HepG2 (cell line): ENCODE data around the gene HINFP. TPM values are rescaled to one million over a fixed set of nuclear protein-coding genes. Genes with fewer than 3 reads are reported as not detected.
A peak's percentile ranks its signal among the peaks of the same experiment; 100 is the strongest.

Experiments
- CBX1 ChIP-seq: IDR thresholded peaks from one replicate; pipeline ENCODE4 v1.6.1; 2016; ENCODE audit warnings: antibody characterized with exemption, low read depth
- HMG20B ChIP-seq: conservative IDR thresholded peaks from 2 replicates; pipeline ENCODE4 v1.6.1; 2016; ENCODE audit warnings: missing genetic modification reagents, missing compliant biosample characterization
- HNF4A ChIP-seq: sonication (generic); formaldehyde crosslinking; IDR thresholded peaks from 2 replicates; pipeline ENCODE4 v1.4.0; 2020; ENCODE audit warnings: missing genetic modification reagents
- NFE2 ChIP-seq: sonication (generic); formaldehyde crosslinking; IDR thresholded peaks from 2 replicates; pipeline ENCODE4 v1.4.0; 2020; ENCODE audit warnings: missing genetic modification reagents
- SRSF4 ChIP-seq: fragments of 200-400 bp; formaldehyde crosslinking; IDR thresholded peaks from one replicate; pipeline ENCODE4 v1.6.1; 2018; ENCODE audit warnings: mild to moderate bottlenecking, low read depth, low read length, moderate library complexity; ENCODE audit not compliant: poor library complexity, severe bottlenecking
- TCF7 ChIP-seq: sonication (generic); IDR thresholded peaks from 2 replicates; pipeline ENCODE4 v1.6.1; 2016; ENCODE audit warnings: antibody characterized with exemption, low read depth
- TOPORS ChIP-seq: sonication (generic); formaldehyde crosslinking; IDR thresholded peaks from 2 replicates; pipeline ENCODE4 v1.8.0; 2023; ENCODE audit warnings: mild to moderate bottlenecking, missing genetic modification reagents
- ZBTB3 ChIP-seq: sonication (generic); formaldehyde crosslinking; IDR thresholded peaks from 2 replicates; pipeline ENCODE4 v1.4.0; 2020; ENCODE audit warnings: low read depth, mild to moderate bottlenecking, moderate library complexity, missing genetic modification reagents, borderline replicate concordance
- ZNF143 ChIP-seq: sonication (generic); formaldehyde crosslinking; IDR thresholded peaks from 2 replicates; pipeline ENCODE4 v1.4.0; 2020; ENCODE audit warnings: missing genetic modification reagents
- ZNF205 ChIP-seq: IDR thresholded peaks from 2 replicates; pipeline ENCODE4 v1.6.1; 2018; ENCODE audit warnings: missing biosample characterization, missing genetic modification reagents
- ZNF207 ChIP-seq: fragments of 450-650 bp; IDR thresholded peaks from 2 replicates; pipeline ENCODE4 v1.6.1; 2016; ENCODE audit warnings: antibody characterized with exemption, borderline replicate concordance
- ZNF256 ChIP-seq: sonication (generic); formaldehyde crosslinking; conservative IDR thresholded peaks from 2 replicates; pipeline ENCODE4 v1.4.0; 2020; ENCODE audit warnings: missing genetic modification reagents
- ZNF501 ChIP-seq: sonication (generic); formaldehyde crosslinking; IDR thresholded peaks from 2 replicates; pipeline ENCODE4 v1.5.1; 2020; ENCODE audit warnings: mild to moderate bottlenecking, moderate library complexity, missing genetic modification reagents
- ZSCAN20 ChIP-seq: sonication (generic); formaldehyde crosslinking; IDR thresholded peaks from 2 replicates; pipeline ENCODE4 v1.4.0; 2020; ENCODE audit warnings: missing genetic modification reagents, mild to moderate bottlenecking, borderline replicate concordance
- polyA plus RNA-seq, 8 experiments: library from polyadenylated mRNA; depleted of rRNA in 3 of 8; stranded (reverse) in 7 of 8; unstranded in 1 of 8; fragments of >200 nt; fragmentation: Illumina TruSeq in 4 of 8; extraction: Trizol in 4 of 8; gene quantifications; 2 replicates each; pipeline versions ENCODE4 v1.2.1 to v1.2.3, GENCODE V29; 2011 to 2016; ENCODE audit warnings: low read depth in 4 of 8, missing spikeins in 1 of 8, mixed read lengths in 1 of 8; ENCODE audit not compliant: insufficient read depth in 1 of 8
- total RNA-seq, 5 experiments: library from RNA; depleted of rRNA; stranded (reverse); fragments of >200 nt; fragmentation: Illumina TruSeq; extraction: Trizol; gene quantifications; 2 replicates each; pipeline ENCODE4 v1.2.3, GENCODE V29; 2016; ENCODE audit warnings: low read depth in 1 of 5
- TF ChIP-seq, protein P1 (sequence below): sonication (generic); formaldehyde crosslinking; IDR thresholded peaks from 2 replicates; pipeline ENCODE4 v1.4.0; 2020; ENCODE audit warnings: mild to moderate bottlenecking, missing genetic modification reagents, borderline replicate concordance
- TF ChIP-seq, protein P2 (sequence below): sonication (generic); formaldehyde crosslinking; IDR thresholded peaks from 2 replicates; pipeline ENCODE4 v1.4.0; 2020; ENCODE audit warnings: missing genetic modification reagents
- TF ChIP-seq, protein P3 (sequence below), 2 experiments: sonication (generic) in 1 of 2; formaldehyde crosslinking in 1 of 2; IDR thresholded peaks; 2 replicates each; pipeline versions ENCODE4 v1.5.1 to v1.6.1; 2011 to 2020; ENCODE audit warnings: borderline replicate concordance in 1 of 2, low read depth in 1 of 2, low read length in 1 of 2, mild to moderate bottlenecking in 1 of 2, missing genetic modification reagents in 1 of 2, moderate library complexity in 1 of 2
- TF ChIP-seq, protein P4 (sequence below): sonication (generic); formaldehyde crosslinking; IDR thresholded peaks from 2 replicates; pipeline ENCODE4 v1.4.0; 2020; ENCODE audit warnings: mild to moderate bottlenecking, missing genetic modification reagents, borderline replicate concordance

HINFP gene
- total and polyA plus RNA-seq, 2 of the 13 experiments (the other 11 are each of a cell fraction or from before 2014, with no cell fraction given) = 15.1 to 21.4 TPM

DNA sequence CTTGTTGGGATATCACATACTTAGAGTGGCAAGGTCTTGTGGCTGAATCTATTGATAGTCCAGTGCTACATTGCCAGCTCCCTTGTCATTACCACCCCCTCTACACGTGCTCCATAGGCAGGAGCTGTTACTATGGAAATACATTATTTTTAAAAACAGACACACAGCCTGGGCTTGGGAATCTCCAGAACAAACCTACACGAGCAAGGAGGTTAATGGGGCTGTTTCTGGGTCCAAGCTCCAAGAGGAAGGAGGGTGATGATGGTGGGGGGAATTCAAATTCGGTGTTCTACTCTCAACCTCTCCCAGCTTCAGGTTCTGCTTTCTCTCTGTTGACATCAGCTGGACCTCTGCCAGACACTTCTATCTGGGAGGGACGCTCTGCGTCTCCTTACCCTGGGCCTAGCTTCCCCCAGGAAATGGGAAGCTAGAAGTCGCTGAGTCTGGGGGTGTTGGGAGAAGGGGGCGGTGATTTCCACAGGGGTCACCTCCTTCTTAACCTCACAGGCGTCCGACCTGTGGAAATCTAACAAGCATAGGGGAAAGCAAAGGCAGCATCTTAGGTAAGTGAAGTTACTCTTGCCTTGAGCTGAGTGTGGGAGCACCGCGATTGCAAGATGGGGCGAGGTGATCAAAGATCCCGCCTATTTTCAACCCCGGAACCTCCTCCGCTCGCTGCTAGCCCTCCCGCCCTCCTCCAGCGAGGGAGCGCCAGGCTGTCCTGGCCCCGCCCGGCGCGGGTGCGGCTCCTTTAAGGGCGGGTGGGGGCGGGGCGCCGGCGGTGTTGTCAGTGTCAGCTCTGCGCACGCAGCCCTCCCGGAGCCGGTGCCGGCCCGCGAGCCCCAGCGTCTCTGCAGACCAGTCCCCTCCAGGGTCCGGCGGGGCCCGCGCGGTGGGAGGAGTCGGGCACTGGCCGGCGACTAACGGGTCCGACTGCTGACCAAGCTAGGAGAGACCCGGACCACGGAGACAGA, 14.5 kb upstream of the HINFP start, which contains the start of gene C2CD2L (continued):
- TF ChIP-seq, protein P1, sequence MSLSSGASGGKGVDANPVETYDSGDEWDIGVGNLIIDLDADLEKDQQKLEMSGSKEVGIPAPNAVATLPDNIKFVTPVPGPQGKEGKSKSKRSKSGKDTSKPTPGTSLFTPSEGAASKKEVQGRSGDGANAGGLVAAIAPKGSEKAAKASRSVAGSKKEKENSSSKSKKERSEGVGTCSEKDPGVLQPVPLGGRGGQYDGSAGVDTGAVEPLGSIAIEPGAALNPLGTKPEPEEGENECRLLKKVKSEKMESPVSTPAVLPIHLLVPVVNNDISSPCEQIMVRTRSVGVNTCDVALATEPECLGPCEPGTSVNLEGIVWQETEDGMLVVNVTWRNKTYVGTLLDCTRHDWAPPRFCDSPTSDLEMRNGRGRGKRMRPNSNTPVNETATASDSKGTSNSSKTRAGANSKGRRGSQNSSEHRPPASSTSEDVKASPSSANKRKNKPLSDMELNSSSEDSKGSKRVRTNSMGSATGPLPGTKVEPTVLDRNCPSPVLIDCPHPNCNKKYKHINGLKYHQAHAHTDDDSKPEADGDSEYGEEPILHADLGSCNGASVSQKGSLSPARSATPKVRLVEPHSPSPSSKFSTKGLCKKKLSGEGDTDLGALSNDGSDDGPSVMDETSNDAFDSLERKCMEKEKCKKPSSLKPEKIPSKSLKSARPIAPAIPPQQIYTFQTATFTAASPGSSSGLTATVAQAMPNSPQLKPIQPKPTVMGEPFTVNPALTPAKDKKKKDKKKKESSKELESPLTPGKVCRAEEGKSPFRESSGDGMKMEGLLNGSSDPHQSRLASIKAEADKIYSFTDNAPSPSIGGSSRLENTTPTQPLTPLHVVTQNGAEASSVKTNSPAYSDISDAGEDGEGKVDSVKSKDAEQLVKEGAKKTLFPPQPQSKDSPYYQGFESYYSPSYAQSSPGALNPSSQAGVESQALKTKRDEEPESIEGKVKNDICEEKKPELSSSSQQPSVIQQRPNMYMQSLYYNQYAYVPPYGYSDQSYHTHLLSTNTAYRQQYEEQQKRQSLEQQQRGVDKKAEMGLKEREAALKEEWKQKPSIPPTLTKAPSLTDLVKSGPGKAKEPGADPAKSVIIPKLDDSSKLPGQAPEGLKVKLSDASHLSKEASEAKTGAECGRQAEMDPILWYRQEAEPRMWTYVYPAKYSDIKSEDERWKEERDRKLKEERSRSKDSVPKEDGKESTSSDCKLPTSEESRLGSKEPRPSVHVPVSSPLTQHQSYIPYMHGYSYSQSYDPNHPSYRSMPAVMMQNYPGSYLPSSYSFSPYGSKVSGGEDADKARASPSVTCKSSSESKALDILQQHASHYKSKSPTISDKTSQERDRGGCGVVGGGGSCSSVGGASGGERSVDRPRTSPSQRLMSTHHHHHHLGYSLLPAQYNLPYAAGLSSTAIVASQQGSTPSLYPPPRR (CRISPR knock-in tag) = no peak
- TF ChIP-seq NFE2 (no peak), ZNF256 (CRISPR knock-in tag) (no peak), ZSCAN20 (CRISPR knock-in tag) (no peak), SRSF4 (no peak), HMG20B (CRISPR knock-in tag) (no peak), ZNF143 (no peak), ZNF207 (no peak), TCF7 (peak; percentile 49; the same call in 1 of the 2 replicates), TOPORS (CRISPR knock-in tag) (no peak), HNF4A (CRISPR knock-in tag) (no peak), ZNF501 (CRISPR knock-in tag) (peak; percentile 62), ZNF205 (no peak), ZBTB3 (CRISPR knock-in tag) (no peak), CBX1 (no peak)
- TF ChIP-seq, protein P2, sequence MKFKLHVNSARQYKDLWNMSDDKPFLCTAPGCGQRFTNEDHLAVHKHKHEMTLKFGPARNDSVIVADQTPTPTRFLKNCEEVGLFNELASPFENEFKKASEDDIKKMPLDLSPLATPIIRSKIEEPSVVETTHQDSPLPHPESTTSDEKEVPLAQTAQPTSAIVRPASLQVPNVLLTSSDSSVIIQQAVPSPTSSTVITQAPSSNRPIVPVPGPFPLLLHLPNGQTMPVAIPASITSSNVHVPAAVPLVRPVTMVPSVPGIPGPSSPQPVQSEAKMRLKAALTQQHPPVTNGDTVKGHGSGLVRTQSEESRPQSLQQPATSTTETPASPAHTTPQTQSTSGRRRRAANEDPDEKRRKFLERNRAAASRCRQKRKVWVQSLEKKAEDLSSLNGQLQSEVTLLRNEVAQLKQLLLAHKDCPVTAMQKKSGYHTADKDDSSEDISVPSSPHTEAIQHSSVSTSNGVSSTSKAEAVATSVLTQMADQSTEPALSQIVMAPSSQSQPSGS (CRISPR knock-in tag) = 0 out of 2 replicates have a peak, but pooled peaks have one; percentile 20
- TF ChIP-seq, protein P3, sequence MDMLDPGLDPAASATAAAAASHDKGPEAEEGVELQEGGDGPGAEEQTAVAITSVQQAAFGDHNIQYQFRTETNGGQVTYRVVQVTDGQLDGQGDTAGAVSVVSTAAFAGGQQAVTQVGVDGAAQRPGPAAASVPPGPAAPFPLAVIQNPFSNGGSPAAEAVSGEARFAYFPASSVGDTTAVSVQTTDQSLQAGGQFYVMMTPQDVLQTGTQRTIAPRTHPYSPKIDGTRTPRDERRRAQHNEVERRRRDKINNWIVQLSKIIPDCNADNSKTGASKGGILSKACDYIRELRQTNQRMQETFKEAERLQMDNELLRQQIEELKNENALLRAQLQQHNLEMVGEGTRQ (IDR thresholded peaks at IDR 0.05; ENCODE audit: low read depth, low read length) = no peak
- TF ChIP-seq, protein P3 (CRISPR knock-in tag; IDR thresholded peaks at IDR 0.05; ENCODE audit: borderline replicate concordance) = no peak
- TF ChIP-seq, protein P4, sequence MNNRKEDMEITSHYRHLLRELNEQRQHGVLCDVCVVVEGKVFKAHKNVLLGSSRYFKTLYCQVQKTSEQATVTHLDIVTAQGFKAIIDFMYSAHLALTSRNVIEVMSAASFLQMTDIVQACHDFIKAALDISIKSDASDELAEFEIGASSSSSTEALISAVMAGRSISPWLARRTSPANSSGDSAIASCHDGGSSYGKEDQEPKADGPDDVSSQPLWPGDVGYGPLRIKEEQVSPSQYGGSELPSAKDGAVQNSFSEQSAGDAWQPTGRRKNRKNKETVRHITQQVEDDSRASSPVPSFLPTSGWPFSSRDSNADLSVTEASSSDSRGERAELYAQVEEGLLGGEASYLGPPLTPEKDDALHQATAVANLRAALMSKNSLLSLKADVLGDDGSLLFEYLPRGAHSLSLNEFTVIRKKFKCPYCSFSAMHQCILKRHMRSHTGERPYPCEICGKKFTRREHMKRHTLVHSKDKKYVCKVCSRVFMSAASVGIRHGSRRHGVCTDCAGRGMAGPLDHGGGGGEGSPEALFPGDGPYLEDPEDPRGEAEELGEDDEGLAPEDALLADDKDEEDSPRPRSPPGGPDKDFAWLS (CRISPR knock-in tag) = no peak
